ENCODE results near the gene PRSS2.

PRSS2 gene

DNA sequence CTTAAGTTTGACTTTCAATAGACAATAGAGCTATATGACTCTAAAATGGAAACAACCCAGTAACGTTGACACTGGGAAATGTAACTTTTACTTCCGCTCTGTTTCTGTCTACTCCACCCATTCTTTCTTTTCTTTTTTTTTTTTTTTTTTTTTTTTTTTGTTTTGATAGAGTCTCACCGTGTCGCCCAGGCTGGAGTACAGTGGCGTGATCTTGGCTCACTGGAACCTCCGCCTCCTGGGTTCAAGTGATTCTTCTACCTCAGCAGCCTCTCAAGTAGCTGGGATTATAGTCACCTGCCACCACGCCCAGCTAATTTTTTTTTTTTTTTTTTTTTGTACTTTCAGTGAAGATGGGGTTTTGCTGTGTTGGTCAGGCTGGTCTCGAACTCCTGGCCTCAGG is 13.9 kb downstream of the PRSS2 start:
- no peak for DNase-seq (ENCODE audit: low read depth in 3 of 3, low spot score in 1 of 3)

DNA sequence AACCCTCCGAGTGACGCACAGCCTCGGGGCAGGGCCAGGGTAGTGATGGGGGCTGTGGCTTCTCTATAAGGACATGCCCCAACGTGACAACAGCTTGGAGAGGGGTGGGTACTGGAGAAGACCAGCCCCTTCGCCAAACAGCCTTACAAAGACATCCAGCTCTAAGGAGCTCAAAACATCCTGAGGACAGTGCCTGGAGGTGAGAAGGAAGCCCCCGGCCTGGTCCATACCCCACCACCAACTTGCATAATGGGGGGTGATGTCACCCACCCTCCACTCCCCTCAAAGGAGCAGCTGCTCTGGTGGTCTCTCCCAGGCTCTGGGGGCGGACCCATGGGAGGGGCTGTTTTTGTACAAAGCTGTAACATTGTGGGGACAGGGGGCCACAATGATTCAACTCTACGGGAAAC is 15.1 kb downstream of the PRSS2 start:
- peak in 1 of 3 donors; percentile 64 for DNase-seq (ENCODE audit: low read depth in 3 of 3, low spot score in 1 of 3)

DNA sequence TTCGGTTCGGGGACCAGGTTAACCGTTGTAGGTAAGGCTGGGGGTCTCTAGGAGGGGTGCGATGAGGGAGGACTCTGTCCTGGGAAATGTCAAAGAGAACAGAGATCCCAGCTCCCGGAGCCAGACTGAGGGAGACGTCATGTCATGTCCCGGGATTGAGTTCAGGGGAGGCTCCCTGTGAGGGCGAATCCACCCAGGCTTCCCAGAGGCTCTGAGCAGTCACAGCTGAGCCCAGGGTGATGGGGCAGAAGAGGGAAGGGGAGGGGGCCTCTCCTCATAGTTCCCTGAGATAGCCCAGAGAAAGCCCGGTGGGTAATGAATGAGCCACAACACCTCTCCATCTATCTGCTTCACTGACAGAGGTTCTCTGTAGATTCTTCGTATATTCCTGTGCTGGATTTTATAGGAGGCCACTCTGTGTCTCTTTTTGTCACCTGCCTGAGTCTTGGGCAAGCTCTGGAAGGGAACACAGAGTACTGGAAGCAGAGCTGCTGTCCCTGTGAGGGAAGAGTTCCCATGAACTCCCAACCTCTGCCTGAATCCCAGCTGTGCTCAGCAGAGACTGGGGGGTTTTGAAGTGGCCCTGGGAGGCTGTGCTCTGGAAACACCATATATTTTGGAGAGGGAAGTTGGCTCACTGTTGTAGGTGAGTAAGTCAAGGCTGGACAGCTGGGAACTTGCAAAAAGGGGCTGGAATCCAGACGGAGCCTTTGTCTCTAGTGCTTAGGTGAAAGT is 16.4 kb downstream of the PRSS2 start:
- no peak for DNase-seq (ENCODE audit: low read depth in 3 of 3, low spot score in 1 of 3)

GRCh38 chr7:142787783-142788182 is 17.0 kb downstream of the PRSS2 start:
- no peak for DNase-seq (ENCODE audit: low read depth in 3 of 3, low spot score in 1 of 3)

- no peak for DNase-seq (ENCODE audit: low read depth in 3 of 3, low spot score in 1 of 3)
These were observed 17.8 kb downstream of the PRSS2 start for GRCh38 chr7:142788303-142789289.

DNA sequence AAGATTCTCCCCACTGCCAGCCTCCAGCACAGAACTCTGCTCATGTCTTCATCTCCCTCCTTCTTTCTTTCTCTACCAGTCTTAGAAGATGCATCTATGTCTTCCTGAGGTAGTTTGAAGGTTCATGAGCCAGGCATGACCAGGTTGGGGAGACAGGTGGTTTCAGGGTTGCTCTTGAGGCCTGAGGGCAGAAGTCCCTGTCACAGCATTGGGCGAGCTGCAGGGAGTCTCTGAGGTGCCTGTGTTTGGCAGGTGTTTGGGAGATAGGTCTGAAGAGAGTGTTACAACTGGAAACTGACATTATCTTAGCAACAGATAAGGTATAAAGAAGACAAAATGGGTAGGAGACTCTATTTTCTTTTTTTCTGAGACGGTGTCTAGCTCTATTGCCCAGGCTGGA is 18.7 kb downstream of the PRSS2 start:
- no peak for DNase-seq (ENCODE audit: low read depth in 3 of 3, low spot score in 1 of 3)

DNA sequence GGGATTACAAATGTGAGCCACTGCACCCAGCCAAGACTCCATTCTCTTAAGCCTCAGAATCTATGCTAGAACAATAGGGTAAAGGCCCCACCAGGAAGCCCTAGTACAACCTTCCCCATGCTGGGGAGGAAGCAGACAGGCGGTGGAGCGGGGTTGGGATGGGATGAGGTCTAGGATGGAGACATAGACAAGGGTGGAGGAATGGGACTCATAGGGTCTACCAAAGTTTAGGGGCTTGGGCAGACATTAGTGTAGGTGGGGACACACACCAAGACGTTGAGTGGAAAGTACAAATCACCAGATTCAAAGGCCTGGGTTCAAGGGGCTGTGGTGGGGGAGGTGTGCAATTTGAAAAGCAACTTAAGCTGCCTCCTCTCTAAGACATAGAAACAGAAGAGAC is 19.3 kb downstream of the PRSS2 start:
- no peak for DNase-seq (ENCODE audit: low read depth in 3 of 3, low spot score in 1 of 3)

GRCh38 chr7:142790555-142790954 is 19.8 kb downstream of the PRSS2 start:
- DNase-seq (ENCODE audit: low read depth in 3 of 3, low spot score in 1 of 3), result no peak

DNA sequence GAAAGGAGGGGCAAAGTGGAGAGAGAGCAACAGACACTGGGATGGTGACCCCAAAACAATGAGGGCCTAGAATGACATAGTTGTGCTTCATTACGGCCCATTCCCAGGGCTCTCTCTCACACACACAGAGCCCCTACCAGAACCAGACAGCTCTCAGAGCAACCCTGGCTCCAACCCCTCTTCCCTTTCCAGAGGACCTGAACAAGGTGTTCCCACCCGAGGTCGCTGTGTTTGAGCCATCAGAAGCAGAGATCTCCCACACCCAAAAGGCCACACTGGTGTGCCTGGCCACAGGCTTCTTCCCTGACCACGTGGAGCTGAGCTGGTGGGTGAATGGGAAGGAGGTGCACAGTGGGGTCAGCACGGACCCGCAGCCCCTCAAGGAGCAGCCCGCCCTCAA is 20.7 kb downstream of the PRSS2 start:
- DNase-seq (ENCODE audit: low read depth in 3 of 3, low spot score in 1 of 3), result no peak

DNA sequence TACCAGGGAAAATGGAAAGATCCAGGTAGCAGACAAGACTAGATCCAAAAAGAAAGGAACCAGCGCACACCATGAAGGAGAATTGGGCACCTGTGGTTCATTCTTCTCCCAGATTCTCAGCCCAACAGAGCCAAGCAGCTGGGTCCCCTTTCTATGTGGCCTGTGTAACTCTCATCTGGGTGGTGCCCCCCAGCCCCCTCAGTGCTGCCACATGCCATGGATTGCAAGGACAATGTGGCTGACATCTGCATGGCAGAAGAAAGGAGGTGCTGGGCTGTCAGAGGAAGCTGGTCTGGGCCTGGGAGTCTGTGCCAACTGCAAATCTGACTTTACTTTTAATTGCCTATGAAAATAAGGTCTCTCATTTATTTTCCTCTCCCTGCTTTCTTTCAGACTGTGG is 21.4 kb downstream of the PRSS2 start:
- no peak for DNase-seq (ENCODE audit: low read depth in 3 of 3, low spot score in 1 of 3)

DNA sequence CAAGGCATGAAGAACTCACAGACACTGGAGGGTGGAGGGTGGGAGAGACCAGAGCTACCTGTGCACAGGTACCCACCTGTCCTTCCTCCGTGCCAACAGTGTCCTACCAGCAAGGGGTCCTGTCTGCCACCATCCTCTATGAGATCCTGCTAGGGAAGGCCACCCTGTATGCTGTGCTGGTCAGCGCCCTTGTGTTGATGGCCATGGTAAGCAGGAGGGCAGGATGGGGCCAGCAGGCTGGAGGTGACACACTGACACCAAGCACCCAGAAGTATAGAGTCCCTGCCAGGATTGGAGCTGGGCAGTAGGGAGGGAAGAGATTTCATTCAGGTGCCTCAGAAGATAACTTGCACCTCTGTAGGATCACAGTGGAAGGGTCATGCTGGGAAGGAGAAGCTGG is 21.8 kb downstream of the PRSS2 start:
- DNase-seq (ENCODE audit: low read depth in 3 of 3, low spot score in 1 of 3), result no peak

- no peak for DNase-seq (ENCODE audit: low read depth in 3 of 3, low spot score in 1 of 3)
These were observed 22.4 kb downstream of the PRSS2 start for GRCh38 chr7:142793156-142793555.

GRCh38 chr7:142795339-142795863 is 24.6 kb downstream of the PRSS2 start:
- DNase-seq (ENCODE audit: low read depth in 3 of 3, low spot score in 1 of 3), result peak in 2 of 3 donors; percentile 42 to 55

- DNase-seq (ENCODE audit: low read depth in 3 of 3, low spot score in 1 of 3), result no peak
These were observed 25.3 kb downstream of the PRSS2 start for GRCh38 chr7:142796001-142796500.

DNA sequence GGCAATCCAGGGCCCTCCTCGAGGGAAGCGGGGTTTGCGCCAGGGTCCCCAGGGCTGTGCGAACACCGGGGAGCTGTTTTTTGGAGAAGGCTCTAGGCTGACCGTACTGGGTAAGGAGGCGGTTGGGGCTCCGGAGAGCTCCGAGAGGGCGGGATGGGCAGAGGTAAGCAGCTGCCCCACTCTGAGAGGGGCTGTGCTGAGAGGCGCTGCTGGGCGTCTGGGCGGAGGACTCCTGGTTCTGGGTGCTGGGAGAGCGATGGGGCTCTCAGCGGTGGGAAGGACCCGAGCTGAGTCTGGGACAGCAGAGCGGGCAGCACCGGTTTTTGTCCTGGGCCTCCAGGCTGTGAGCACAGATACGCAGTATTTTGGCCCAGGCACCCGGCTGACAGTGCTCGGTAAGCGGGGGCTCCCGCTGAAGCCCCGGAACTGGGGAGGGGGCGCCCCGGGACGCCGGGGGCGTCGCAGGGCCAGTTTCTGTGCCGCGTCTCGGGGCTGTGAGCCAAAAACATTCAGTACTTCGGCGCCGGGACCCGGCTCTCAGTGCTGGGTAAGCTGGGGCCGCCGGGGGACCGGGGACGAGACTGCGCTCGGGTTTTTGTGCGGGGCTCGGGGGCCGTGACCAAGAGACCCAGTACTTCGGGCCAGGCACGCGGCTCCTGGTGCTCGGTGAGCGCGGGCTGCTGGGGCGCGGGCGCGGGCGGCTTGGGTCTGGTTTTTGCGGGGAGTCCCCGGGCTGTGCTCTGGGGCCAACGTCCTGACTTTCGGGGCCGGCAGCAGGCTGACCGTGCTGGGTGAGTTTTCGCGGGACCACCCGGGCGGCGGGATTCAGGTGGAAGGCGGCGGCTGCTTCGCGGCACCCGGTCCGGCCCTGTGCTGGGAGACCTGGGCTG is 26.0 kb downstream of the PRSS2 start:
- no peak for DNase-seq (ENCODE audit: low read depth in 3 of 3, low spot score in 1 of 3)

DNA sequence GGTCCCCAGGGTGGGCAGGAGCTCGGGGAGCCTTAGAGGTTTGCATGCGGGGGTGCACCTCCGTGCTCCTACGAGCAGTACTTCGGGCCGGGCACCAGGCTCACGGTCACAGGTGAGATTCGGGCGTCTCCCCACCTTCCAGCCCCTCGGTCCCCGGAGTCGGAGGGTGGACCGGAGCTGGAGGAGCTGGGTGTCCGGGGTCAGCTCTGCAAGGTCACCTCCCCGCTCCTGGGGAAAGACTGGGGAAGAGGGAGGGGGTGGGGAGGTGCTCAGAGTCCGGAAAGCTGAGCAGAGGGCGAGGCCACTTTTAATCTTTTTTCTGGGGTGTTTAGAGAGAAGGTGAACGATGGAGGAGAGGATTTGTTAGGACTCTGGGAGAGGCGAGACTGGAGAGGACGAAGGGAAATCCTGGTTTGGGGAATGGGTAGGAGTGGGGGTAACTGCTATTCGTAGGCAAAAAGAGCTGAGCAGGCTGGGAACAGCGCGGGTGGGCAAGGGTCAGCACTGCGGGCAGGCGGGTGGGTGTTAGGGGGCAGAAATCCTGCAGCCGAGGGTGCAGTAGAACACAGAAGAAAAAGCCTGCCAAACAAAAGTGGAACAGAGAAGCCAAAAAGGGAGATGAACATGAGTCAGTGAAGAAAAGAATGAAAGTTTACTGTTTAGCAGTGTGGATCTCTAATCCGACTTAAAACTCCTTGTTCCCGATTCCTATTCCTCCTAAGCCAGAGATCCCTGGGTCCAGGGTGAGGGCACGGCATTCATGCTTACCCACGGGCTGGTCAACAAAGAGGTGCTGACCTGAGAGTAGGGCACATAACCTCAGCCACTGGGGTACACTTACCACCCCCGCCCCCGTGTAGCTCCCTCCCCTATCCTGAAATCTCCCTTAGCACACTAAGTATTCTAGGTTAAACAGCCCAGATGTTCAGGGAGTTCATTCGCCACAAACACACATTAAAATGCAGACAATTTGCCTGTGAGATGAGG is 26.9 kb downstream of the PRSS2 start:
- DNase-seq (ENCODE audit: low read depth in 3 of 3, low spot score in 1 of 3), result no peak

DNA sequence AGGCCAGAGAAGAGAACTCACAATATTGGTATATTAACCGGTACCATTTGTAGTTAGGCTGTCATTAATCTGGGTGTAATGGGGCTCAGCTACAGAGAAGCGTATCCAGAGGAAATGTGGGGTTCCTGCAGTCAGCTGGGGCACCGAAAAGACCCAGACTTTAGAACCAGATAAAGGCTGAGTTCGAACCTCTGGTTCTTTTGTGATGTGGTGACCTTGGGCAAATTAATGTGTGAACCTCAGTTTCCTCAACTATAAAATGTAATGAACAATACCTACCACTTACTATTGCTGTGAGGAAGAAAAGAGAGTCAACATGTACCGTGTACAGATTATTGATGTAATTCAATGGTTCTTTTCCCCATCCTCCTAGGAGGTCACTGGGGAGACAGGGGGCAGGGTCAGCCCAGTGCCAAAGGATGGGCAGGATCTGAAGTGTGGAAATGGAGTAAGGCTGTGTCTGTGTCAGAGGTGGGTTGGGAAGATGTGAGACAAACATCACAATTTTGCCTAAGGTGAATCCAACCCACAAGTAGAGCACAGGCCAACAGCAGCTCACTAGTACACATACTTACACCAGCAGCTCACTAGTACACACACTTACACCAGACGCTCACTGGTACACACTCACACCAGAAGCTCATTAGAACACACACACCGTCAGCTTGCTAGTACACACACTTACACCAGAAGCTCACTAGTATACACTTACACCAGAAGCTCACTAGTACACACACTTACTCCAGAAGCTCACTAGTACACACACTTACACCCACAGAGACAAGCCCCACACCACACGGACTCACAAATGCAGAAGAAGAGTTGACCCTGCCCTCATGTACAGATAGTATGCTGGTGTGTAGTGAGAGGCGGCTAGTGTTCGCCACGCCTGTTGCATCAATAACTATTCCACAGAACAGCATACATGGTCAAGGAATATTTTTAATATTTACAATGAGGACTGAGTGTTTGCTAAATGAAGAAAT is 28.0 kb downstream of the PRSS2 start:
- DNase-seq (ENCODE audit: low read depth in 3 of 3, low spot score in 1 of 3), result no peak

DNA sequence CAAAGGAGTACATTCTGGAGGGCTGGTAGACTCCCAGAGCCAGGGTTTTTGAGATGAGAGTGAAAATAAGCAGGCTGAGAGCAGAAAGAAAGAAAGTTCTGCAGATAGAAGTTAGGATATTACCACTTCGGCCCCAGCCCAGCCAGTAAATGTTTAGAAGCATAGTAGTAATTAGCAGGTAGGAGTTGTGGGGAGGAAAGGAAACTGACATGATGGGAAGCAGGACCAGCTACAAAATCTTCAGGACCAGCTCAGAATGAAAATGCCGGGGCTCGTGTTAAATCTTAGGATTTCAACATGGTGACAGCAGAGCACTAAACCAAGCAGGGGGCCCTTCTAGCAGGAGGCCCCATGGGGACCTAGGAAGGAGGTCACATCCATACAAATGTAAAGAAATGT is 28.7 kb downstream of the PRSS2 start:
- no peak for DNase-seq (ENCODE audit: low read depth in 3 of 3, low spot score in 1 of 3)

All from stimulated activated CD4-positive, alpha-beta T cell treated with anti-CD3 and anti-CD28 coated beads, TNF-alpha, amount 100 ng/mL, for 1 hour (primary cell).